Measurements from ENCODE around the gene SLC16A3. TPM values are rescaled to one million over a fixed set of nuclear protein-coding genes. Genes with fewer than 3 reads are reported as not detected.
"Not testable (repeated sequence)": the region's sequence is repeated elsewhere in the genome, so short reads cannot be mapped to it uniquely, and the experiment has no call there.

Gene SLC16A3
- total RNA-seq, 1 donor from 2014 or later: 21.1 TPM

DNA sequence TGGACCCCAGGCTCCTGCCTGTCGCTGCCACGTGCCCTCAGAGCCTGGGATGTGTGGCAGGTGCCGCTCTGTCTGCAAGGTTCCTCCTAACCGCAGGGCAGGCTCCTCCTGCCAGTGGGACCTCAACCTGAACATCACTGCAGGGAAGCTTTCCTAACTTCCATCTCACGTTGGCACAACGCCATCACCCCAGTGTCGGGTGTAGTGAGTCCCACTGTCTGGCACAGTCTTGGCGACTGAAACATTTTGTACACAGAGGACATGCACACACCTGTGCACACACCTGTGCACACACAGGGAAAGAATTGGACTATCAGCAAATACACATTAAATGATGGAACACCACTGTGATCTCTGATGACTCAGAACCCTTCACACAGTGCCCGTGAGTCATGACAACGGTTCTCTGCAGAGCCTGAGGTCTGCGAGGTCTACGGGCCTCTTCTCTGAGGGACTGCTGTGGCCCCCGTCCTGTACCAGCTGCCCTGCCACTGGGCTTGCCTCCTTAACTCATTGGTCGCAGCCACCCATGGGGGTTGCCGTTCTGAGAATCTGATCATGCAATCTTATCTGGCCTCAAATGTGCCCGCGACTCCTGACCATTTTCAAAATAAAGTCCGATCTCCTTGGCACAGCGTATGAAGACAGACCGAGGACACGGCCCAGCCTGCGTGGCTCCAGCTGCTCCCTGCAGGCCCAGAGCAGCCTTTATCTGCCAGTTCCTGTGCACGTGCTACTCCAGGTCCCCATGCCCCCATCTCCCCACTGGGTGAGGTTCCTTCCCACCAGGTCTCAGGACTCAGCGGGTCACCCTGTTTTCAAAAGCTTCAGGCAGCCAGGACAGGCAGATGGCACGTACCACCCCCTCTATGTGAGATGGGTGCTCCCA lies 23.8 kb upstream of the SLC16A3 start:
- no peak overlapping the region for H3K4me3 ChIP-seq
- no peaks in the 10 kb centered on the region for H3K9me3 ChIP-seq
- TF ChIP-seq POLR2AphosphoS5 (IDR thresholded peaks at IDR 0.05; ENCODE audit: insufficient read depth in 1 of 2, low read depth in 1 of 2) (no peak), POLR2A (IDR thresholded peaks at IDR 0.05) (no peak)
- TF ChIP-seq, protein P1, sequence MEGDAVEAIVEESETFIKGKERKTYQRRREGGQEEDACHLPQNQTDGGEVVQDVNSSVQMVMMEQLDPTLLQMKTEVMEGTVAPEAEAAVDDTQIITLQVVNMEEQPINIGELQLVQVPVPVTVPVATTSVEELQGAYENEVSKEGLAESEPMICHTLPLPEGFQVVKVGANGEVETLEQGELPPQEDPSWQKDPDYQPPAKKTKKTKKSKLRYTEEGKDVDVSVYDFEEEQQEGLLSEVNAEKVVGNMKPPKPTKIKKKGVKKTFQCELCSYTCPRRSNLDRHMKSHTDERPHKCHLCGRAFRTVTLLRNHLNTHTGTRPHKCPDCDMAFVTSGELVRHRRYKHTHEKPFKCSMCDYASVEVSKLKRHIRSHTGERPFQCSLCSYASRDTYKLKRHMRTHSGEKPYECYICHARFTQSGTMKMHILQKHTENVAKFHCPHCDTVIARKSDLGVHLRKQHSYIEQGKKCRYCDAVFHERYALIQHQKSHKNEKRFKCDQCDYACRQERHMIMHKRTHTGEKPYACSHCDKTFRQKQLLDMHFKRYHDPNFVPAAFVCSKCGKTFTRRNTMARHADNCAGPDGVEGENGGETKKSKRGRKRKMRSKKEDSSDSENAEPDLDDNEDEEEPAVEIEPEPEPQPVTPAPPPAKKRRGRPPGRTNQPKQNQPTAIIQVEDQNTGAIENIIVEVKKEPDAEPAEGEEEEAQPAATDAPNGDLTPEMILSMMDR (IDR thresholded peaks at IDR 0.05): no peak
- intact Hi-C loops (cut with DNase I): loop anchor here (10.0 kb wide), 1 partner anchor 120 kb away; no protein-coding TSS in a partner anchor
- H3K4me1 ChIP-seq: peaks cover 21% of the 10 kb centered on the region
- no peak for DNase-seq (ENCODE audit: extremely low spot score in 2 of 2)
- peak overlapping the region; percentile 74 for H3K27ac ChIP-seq
- no peaks in the 10 kb centered on the region for H3K36me3 ChIP-seq
- no peaks in the 10 kb centered on the region for H3K27me3 ChIP-seq

- H3K36me3 ChIP-seq: no peaks in the 10 kb centered on the region
- intact Hi-C loops (cut with DNase I): loop anchor here (10.0 kb wide), 1 partner anchor 119 kb away; no protein-coding TSS in a partner anchor
- no peaks in the 10 kb centered on the region for H3K9me3 ChIP-seq
- peaks cover 21% of the 10 kb centered on the region for H3K4me1 ChIP-seq
- peak overlapping the region; percentile 74 for H3K27ac ChIP-seq
- TF ChIP-seq, protein P1 (IDR thresholded peaks at IDR 0.05): peak; percentile 64 to 93 (median 85)
- TF ChIP-seq POLR2AphosphoS5 (IDR thresholded peaks at IDR 0.05; ENCODE audit: insufficient read depth in 1 of 2, low read depth in 1 of 2): peak; percentile 83
- no peak for TF ChIP-seq POLR2A (IDR thresholded peaks at IDR 0.05)
- H3K4me3 ChIP-seq: no peak overlapping the region
- no peaks in the 10 kb centered on the region for H3K27me3 ChIP-seq
- DNase-seq (ENCODE audit: extremely low spot score in 2 of 2): no peak
Observed at GRCh38 chr17:82205720-82206508, 22.9 kb upstream of the SLC16A3 start.

DNA sequence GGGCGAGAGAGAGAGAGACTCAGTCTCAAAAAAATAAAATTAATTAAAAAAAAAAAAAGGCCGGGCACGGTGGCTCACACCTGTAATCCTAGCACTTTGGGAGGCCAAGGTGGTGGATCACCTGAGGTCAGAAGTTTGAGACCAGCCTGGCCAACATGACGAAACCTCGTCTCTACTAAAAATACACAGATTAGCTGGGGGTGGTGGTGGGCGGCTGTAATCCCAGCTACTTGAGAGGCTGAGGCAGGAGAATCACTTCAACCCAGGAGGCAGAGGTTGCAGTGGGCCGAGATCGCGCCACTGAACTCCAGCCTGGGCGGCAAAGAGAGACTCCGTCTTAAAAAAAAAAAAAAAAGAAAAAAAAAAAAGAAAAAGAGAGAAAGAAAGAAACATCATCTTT lies 18.2 kb upstream of the SLC16A3 start:
- DNase-seq (ENCODE audit: extremely low spot score in 2 of 2); H3K4me3 ChIP-seq; H3K9me3 ChIP-seq; intact Hi-C loops (cut with DNase I); H3K36me3 ChIP-seq; H3K27me3 ChIP-seq; H3K27ac ChIP-seq: not testable (repeated sequence)
- peaks cover 38% of the 10 kb centered on the region for H3K4me1 ChIP-seq

GRCh38 chr17:82212331-82213250 lies 16.3 kb upstream of the SLC16A3 start, which contains the start of gene CCDC57:
Gene CCDC57, minus strand, starts transcription at chr17:82212842. Its CDS starts 10,898 bp downstream, at chr17:82201944.
- Histone ChIP-seq H3K9me3 (no peaks in the 10 kb centered on the region), H3K4me3 (peak within 1 kb of the TSS; percentile 68 to 69), H3K27me3 (no peaks in the 10 kb centered on the region), H3K36me3 (no peaks in the 10 kb centered on the region), H3K4me1 (peaks cover 46% of the 10 kb centered on the region), H3K27ac (peak within 1 kb of the TSS; percentile 90)
- DNase-seq (ENCODE audit: extremely low spot score in 2 of 2): no peak
- intact Hi-C loops (cut with DNase I): no loop called here
- TF ChIP-seq POLR2A (IDR thresholded peaks at IDR 0.05) (no peak), POLR2AphosphoS5 (IDR thresholded peaks at IDR 0.05; ENCODE audit: insufficient read depth in 1 of 2, low read depth in 1 of 2) (peak in 1 of 2 donors; percentile 22)
- TF ChIP-seq, protein P1 (IDR thresholded peaks at IDR 0.05): peak in 1 of 3 experiments; percentile 18

All from vagina (tissue), 2 donors.